ENCODE data around the gene FKTN.

Gene FKTN

DNA sequence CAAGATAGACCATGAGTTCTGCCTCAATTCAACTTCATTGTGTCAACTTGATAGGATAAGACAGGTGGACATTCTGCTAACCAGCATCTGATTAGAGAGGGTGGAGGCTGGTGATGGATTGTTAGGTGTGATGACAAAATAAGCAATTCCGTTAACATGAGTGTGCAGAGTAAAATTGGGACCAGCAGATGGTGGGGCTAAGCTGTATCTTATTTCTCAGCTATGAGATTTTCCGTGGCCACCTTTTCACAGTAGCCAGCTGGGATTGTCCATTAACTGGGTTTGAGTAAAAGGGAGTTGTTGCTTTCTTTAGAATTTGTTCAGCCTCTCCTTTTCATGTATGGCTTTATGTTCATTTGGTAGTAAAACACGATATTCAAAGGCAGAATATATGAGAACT lies 75.5 kb downstream of the FKTN start:
- DNase-seq (ENCODE audit: low read depth): no peak

GRCh38 chr9:105636331-105636730 lies 78.4 kb downstream of the FKTN start:
- no peak for DNase-seq (ENCODE audit: low read depth)

DNA sequence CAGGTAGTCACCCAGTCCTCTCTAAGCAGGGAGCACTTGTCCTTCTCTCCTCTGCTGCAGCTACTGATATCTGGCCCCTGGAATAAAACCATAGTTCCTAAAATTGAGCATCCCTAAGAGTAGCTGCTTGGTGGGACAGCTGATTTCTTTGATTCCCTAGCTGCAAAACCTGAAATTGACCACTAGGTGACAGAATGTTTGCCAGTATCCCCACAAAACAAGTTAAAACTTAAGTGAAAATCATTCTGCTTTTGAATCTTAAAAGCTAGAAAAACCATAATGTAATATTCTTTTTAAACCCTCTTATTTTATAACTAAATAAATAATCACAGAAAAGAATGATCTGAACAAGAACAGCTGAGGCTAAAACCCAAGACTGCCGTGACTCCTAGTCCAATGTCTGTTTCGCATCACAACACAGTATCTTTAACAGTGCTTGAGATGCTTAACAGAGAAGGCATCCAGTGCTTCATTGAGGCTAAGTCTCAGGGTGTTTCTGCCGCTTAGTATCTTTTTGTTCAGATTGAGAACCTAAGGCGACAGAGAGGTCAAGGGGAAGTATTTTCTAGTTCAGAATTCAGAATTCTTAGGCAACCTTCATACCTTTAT lies 80.0 kb downstream of the FKTN start:
- no peak for DNase-seq (ENCODE audit: low read depth)

DNA sequence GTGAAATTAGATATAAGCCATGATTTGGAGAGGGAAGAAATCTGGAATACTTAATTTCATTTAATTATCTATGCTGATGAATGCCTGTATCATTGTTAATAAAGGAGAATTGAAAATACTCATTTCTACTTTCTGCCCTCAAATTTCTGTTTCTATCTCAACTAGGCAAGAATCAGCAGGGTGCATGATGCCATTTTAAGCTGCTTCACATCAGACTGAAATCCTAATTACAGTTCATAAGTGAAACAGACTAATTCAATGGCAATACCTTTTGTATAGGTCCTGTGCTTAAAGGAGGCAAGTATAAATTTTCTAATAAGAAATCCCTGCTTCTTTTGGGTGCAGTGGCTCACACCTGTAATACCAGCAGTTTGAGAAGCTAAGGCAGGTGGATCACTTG lies 82.0 kb downstream of the FKTN start:
- DNase-seq (ENCODE audit: low read depth): no peak

DNA sequence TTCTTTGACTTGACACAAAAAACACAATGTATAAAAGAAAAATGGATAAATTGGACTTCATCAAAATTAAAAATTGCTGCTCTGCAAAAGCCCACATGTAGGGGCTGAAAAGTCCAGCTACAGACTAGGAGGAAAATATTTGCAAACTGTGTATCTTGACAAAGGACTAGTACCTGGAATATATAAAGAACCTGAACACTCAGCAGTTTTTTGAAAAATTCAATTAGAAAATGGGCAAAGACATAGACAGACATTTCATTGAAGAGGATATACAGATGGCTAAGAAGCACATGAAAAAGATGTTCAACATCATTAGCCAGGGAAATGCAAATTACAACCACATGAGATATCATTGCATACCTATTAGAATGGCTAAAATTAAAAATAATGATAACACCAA lies 85.9 kb downstream of the FKTN start:
- DNase-seq (ENCODE audit: low read depth): no peak

DNA sequence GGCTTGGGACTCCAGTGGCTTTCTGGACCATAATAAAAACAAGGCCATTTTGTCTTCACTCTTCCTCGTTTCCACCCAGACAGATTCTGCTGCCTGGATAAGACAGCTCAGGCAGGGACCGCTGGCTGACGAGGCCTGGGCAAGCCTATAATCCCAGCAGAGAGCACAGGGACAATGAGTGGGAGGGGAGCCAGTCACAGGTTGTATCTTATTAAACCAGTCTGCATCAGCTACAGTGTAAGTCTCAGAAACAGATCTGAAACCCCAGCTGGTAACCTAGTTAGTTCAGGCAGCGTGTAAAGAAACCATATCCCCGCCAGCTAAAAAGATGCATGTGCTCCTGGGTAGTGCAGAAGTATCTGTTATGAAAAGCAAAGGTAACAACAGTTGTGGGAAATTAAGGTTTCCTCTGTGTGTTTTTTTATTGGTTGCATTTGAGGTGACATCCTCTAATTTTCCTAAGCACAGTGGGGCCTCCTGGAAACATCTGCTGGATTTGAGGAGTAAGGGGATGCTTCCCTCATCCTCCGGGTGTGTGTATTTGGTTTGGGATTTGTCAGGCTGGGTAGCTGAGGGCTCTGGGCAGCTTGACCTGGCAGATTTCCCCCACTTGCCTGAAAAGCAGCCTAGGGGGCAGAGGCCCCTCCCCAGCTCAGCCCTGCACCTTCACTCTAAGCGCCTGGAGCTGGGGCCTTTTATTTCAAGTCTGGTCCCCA lies 89.1 kb downstream of the FKTN start:
- no peak for DNase-seq (ENCODE audit: low read depth)

GRCh38 chr9:105647595-105648349 lies 89.8 kb downstream of the FKTN start:
- DNase-seq (ENCODE audit: low read depth): peak; percentile 27

DNA sequence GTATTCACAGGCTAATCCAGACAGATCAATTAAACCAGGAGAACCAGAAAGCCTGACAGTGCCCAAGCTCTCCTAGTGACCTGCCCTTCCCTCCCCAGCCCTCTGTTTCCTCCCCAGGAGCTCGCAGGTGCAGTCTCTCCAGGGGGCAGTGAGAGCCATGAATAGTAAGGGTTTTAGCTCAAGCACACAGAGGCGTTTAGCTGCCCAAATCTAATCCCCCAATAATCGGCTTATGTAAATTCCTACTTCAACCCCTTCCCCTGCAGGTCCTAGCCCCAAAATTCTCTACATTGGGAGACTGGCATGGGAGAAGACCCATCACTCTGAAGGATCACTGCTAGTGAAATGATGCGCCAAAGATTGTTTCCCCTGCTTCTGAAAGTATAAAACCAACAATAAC lies 93.9 kb downstream of the FKTN start:
- DNase-seq (ENCODE audit: low read depth): no peak

DNA sequence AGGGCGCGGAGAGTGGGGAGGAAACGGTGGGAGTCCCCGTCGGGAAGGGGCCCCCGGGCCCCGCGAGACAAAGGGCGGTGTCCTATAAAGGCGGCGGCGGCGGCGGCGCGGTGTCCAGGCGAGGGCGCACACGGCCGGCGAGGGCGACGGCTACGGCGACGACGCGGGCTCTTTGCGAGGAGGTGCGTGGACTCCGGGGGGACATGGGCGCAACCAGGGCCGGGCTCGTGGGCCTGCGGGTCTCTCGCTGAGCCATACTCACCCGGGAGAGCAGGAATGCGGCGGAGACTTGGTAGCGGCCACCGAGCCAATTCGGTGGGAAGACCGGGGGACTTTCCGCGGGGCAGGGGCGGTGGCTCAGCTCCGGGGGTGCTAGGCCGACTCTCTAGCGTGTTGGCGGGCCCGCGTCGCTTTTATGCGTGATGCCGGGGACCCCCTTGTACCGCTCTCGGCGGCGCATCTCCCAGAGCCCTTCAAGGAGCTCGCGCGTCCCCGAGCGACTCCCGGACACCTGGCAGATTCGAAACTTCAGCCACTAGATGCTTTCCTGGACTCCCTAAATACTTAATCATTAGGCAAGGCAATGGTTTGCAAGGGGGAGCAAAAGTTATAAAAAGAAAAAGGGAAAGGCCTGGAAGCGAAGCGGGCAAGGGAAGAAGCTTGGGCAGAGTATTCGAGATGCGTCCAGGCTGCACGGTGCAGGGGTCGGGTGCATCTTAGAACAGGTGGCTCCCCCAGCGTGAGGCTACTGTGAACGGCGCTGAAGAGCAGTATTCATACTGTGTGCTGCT lies 98.4 kb downstream of the FKTN start:
- no peak for DNase-seq (ENCODE audit: low read depth)

- no peak for DNase-seq (ENCODE audit: low read depth)
These were observed 100.4 kb downstream of the FKTN start for GRCh38 chr9:105658351-105658750.

DNA sequence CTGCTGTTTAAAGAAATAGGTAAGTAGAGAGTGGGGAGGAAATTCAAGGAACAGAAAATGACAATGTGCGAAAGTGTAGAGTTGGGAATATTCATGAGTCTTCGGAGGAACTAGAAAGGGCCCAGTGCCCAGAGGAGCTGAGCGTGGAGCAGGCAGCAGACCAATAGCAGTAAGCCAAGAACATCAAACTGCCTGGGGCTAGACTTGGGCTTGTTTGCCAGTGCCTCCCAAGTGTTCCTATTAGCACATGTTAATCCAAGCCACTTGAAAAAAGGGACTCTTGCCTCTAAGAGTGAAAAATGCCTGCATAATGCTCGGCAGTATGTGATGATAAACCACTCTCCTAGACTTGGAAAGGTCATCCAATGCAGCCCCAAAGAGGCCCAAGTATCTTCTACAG lies 103.1 kb downstream of the FKTN start:
- DNase-seq (ENCODE audit: low read depth): no peak

DNA sequence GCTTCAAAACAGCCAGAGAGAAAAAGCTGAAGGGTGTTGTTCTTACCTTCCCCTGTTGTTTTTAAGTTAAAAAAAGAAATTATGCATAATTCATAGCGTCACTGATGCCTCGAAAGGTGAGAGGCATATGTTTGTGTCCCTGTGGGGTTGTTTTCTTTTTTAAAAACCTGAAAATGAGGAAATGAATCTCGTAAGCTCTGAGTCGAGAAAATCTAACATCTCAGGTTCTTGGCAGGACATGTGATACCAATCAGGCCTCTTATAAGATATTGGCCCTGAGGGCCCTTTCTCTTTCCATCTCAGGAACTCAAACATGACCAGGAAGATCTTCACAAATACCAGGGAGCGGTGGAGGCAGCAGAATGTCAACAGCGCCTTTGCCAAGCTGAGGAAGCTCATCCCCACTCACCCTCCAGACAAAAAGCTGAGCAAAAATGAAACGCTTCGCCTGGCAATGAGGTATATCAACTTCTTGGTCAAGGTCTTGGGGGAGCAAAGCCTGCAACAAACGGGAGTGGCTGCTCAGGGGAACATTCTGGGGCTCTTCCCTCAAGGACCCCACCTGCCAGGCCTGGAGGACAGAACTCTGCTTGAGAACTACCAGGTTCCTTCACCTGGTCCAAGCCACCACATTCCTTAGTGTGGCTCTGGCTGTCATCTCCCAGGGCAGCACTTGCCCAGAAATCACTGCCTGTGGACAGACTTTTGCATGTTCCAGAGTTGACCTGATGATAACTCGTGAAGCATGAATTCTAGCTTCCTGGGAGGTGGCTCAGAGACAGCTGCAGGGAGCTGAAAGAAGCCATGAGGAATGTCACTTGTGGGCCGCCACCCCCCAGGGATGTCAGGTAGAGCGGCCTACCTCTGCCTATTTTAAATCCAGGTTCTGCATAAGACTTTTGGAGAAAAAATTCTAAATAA lies 104.5 kb downstream of the FKTN start, which contains the start of gene TAL2:
Gene TAL2, plus strand, starts transcription at position 274 of the 921 bp plus-strand sequence. Its CDS starts 40 bp downstream, at position 314.
- DNase-seq (ENCODE audit: low read depth): no peak

DNA sequence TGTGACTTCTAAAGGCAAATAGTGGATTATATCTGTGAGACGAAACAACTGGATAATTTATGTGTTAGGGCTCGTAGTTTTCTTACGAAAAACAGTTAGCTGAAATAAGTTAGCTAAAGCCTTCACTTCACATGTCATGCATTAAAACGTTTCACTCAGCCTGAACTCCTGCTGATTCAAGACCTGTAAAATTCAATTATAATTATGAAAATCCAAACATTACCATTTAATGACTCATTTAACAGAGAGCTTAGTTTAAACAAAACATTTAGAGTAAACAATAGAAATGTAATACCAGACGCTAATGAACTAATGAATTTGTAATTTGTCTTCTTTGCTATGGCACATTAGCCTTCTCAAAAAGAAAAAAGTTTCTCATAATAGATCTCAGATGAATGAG lies 106.0 kb downstream of the FKTN start:
- no peak for DNase-seq (ENCODE audit: low read depth)

- no peak for DNase-seq (ENCODE audit: low read depth)
These were observed 109.9 kb downstream of the FKTN start for GRCh38 chr9:105667867-105668266.

DNA sequence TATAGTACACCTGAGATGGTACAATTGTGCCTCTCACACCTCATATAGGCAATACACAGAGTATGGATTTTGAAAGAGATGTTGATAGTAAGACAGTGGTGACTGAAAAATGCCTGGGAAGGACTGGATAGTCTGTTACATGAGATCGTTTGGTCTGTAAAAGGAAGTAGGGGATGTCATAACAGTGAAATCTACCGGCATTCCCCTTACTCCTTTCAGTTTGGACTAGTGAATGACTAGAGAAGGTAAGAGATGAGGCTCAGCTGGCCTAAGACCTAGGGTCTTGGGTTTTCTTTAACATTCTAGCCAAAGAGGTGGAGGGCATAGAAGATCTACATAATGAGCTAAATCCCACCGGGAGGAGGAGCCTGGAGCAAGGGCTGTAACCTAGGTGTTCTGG lies 112.4 kb downstream of the FKTN start:
- DNase-seq (ENCODE audit: low read depth): no peak

GRCh38 chr9:105670775-105671174 lies 112.8 kb downstream of the FKTN start:
- DNase-seq (ENCODE audit: low read depth): no peak

DNA sequence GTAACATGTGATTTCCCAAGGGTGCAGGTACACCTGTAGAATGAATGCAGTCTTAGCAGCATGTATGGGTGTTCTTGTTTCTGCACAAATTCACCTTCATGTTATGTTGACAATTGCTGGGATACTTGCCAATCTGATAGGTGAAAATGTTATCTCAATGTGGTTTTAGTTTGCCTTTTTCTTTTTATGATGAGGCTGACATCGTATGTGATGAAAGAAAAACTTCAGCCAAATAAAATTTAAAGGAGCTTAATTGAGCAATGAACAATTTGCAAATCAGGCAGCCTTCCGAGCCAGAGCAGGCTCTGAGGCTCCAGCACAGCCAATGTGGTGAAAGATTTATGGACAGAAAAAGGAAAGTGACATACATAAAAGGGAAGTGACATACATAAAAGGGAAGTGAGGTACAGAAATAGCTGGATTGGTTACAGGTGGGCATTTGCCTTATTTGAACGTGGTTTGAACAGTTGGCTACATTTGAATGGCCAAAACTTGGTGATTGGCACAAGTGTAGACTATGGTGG lies 114.8 kb downstream of the FKTN start:
- DNase-seq (ENCODE audit: low read depth): no peak

DNA sequence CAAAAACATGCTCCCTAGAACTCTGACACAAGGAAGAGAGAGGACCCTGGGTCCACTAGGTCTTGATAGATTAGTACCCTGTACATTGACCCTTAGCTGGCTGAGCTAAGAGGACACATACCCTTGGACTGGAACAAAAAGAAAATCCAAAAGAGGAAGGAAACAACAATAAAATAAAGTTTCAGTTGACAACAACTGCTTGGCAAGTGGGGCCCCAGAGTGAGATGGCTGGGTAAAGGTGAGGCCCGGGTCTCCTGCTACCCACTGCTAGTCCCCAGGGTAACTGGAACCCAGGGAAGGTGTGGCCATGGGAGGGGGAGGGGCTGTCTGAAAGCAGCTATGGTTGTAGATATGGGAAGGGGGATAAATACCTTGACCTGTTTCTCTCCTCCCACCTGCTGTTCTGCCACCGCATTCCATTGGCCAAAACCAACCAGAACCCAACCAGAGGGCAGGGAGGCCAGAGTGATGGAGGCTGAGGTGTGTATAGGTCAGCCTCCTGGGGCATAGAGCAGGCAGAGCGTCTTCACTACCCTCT lies 116.0 kb downstream of the FKTN start:
- DNase-seq (ENCODE audit: low read depth): no peak

DNA sequence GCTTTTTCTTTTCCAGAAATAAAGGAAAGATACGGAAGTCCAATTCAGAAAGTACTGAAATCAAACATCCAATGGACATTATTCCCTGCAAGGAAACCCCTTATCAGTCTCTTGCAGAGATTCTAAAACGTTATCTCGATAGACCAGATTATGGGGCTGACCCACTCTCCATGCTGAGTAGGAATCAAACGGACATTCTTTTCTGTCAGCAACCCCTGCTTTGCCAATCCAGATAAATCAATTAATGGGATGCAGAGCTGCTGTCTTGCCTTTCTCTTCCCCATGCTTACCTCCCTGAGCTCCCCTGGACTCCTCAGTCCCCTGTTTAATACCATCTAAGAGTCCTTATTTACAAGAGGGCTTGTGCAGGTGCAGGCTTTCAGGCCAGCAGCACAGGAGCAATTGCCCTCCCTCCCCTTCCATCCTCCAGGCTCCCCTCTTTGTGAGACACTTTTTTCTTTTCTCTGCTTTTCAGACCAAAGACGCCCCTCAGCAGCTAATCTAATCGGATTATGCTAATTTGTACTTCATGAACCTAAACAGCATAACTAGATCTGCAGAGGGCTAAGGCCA lies 118.5 kb downstream of the FKTN start:
- DNase-seq (ENCODE audit: low read depth): peak; percentile 72

DNA sequence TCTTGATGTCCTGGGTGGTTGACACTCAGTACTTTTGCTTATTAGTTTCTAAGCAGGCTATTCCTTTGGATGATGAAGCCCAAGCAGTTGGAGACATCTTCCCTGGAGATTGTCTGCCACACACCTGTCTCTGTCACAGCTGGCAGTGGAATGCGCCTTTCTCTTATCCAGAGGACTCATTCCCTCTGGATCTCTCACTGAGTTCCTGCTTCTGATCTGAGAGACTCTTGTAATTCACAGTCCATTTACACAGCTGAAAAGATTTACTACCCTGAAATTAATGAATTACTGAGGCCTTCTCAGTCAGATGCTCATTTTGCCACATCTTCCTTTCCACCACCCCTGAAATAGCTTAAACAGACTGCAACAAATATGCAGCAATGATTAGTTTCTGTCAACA lies 120.2 kb downstream of the FKTN start:
- no peak for DNase-seq (ENCODE audit: low read depth)
